Mesothelial cell of epicardium (in vitro differentiated cells): ENCODE data around the gene SOWAHC. TPM values are rescaled to one million over a fixed set of nuclear protein-coding genes. Genes with fewer than 3 reads are reported as not detected.

ENCODE experiments used
- DNase-seq, 2 experiments: peaks; one replicate each; pipeline ENCODE4 v3.0.0; 2021; ENCODE audit warnings: low spot score in 2 of 2; ENCODE audit not compliant: unreplicated experiment in 2 of 2
- H3K27ac Mint-ChIP-seq: 2 replicates; pipeline ENCODE4 v1.8.0; 2021; ENCODE audit warnings: mixed read lengths
- H3K27me3 Mint-ChIP-seq: 2 replicates; pipeline ENCODE4 v1.8.0; 2021; ENCODE audit warnings: low read depth, mixed read lengths
- H3K36me3 Mint-ChIP-seq: 2 replicates; pipeline ENCODE4 v1.8.0; 2021; ENCODE audit warnings: mixed read lengths
- H3K4me1 Mint-ChIP-seq: 2 replicates; pipeline ENCODE4 v1.8.0; 2021; ENCODE audit warnings: mixed read lengths
- H3K4me3 Mint-ChIP-seq: 2 replicates; pipeline ENCODE4 v1.8.0; 2021; ENCODE audit warnings: mild to moderate bottlenecking, moderate library complexity, mixed read lengths
- H3K9me3 Mint-ChIP-seq: 2 replicates; pipeline ENCODE4 v1.8.0; 2021; ENCODE audit warnings: mixed read lengths
- CTCF ChIP-seq: fragments of 200-600 bp; sonication (generic); IDR thresholded peaks from one replicate; pipeline ENCODE4 v1.5.0; 2021; ENCODE audit warnings: antibody characterized with exemption; ENCODE audit not compliant: unreplicated experiment
- total RNA-seq: library from RNA; stranded (reverse); gene quantifications from 3 replicates; pipeline ENCODE4 v1.2.1, GENCODE V29; 2021

The SOWAHC gene
- total RNA-seq, 1 donor from 2014 or later: 16.0 TPM

GRCh38 chr2:109646961-109647360 lies 32.8 kb downstream of the SOWAHC start:
- DNase-seq: no peak
- TF ChIP-seq CTCF: no peak
- Mint-ChIP-seq H3K27ac (no peak overlapping the region), H3K4me3 (no peak overlapping the region), H3K27me3 (no peaks in the 10 kb centered on the region), H3K9me3 (no peaks in the 10 kb centered on the region), H3K4me1 (peaks cover 30% of the 10 kb centered on the region), H3K36me3 (no peaks in the 10 kb centered on the region)

GRCh38 chr2:109647636-109648035 lies 33.5 kb downstream of the SOWAHC start:
- DNase-seq: no peak
- H3K27me3 Mint-ChIP-seq: no peaks in the 10 kb centered on the region
- H3K9me3 Mint-ChIP-seq: no peaks in the 10 kb centered on the region
- H3K4me1 Mint-ChIP-seq: peaks cover 30% of the 10 kb centered on the region
- TF ChIP-seq CTCF: no peak
- no peak overlapping the region for H3K4me3 Mint-ChIP-seq
- peak overlapping the region; percentile 13 for H3K27ac Mint-ChIP-seq
- H3K36me3 Mint-ChIP-seq: no peaks in the 10 kb centered on the region

- peaks cover 29% of the 10 kb centered on the region for H3K4me1 Mint-ChIP-seq
- H3K36me3 Mint-ChIP-seq: no peaks in the 10 kb centered on the region
- TF ChIP-seq CTCF: no peak
- no peak overlapping the region for H3K4me3 Mint-ChIP-seq
- H3K27me3 Mint-ChIP-seq: no peaks in the 10 kb centered on the region
- H3K27ac Mint-ChIP-seq: peak overlapping the region; percentile 13
- no peak for DNase-seq
- no peaks in the 10 kb centered on the region for H3K9me3 Mint-ChIP-seq
These were observed 33.9 kb downstream of the SOWAHC start for GRCh38 chr2:109648041-109648527.

GRCh38 chr2:109649736-109650695 lies 35.9 kb downstream of the SOWAHC start:
- TF ChIP-seq CTCF: no peak
- Mint-ChIP-seq H3K4me3 (no peak overlapping the region), H3K27me3 (no peaks in the 10 kb centered on the region), H3K9me3 (no peaks in the 10 kb centered on the region), H3K36me3 (no peaks in the 10 kb centered on the region), H3K4me1 (peaks cover 19% of the 10 kb centered on the region), H3K27ac (no peak overlapping the region)
- DNase-seq: no peak

GRCh38 chr2:109654326-109655050 lies 40.3 kb downstream of the SOWAHC start:
- DNase-seq: no peak
- Mint-ChIP-seq H3K27ac (no peak overlapping the region), H3K27me3 (no peaks in the 10 kb centered on the region), H3K9me3 (no peaks in the 10 kb centered on the region), H3K36me3 (no peaks in the 10 kb centered on the region), H3K4me3 (no peak overlapping the region), H3K4me1 (peaks cover 6% of the 10 kb centered on the region)
- TF ChIP-seq CTCF: no peak
